Ovary (tissue), 9 donors: ENCODE results near the gene EDAR. TPM values are rescaled to one million over a fixed set of nuclear protein-coding genes. Genes with fewer than 3 reads are reported as not detected.

ENCODE experiments used
- DNase-seq, 5 donors: peaks; one replicate each; pipeline ENCODE4 v3.0.0-alpha.2; 2019 to 2020
- H3K27ac ChIP-seq, 2 donors: fragments of 200-600 bp; one replicate each; pipeline versions ENCODE4 v1.5.1 to v1.8.0; 2019 to 2022
- H3K27me3 ChIP-seq: fragments of 200-600 bp; one replicate; pipeline ENCODE4 v1.8.0; 2022
- H3K36me3 ChIP-seq: fragments of 200-600 bp; sonication (generic); one replicate; pipeline ENCODE4 v1.5.1; 2019
- H3K4me1 ChIP-seq: one replicate; pipeline ENCODE4 v1.8.1; 2013; ENCODE audit warnings: mild to moderate bottlenecking, moderate library complexity; ENCODE audit not compliant: insufficient read depth
- H3K4me3 ChIP-seq: fragments of 200-600 bp; sonication (generic); one replicate; pipeline ENCODE4 v1.5.1; 2017
- H3K9me3 ChIP-seq, 2 donors: fragments of 200-600 bp in 1 of 2; sonication (generic) in 1 of 2; one replicate each; pipeline versions ENCODE4 v1.5.1 to v1.8.1; 2013 to 2019; ENCODE audit warnings: mild to moderate bottlenecking in 1 of 2, moderate library complexity in 1 of 2
- CTCF ChIP-seq, 3 donors: fragments of 450-650 bp in 2 of 3; fragments of 200-600 bp in 1 of 3; IDR thresholded peaks; one replicate each; pipeline versions ENCODE4 v1.5.1 to v1.8.0; 2016 to 2022; ENCODE audit warnings: antibody characterized with exemption in 3 of 3, mild to moderate bottlenecking in 1 of 3
- EP300 ChIP-seq: sonication (generic); formaldehyde crosslinking; IDR thresholded peaks from one replicate; pipeline ENCODE4 v1.6.1; 2017; ENCODE audit warnings: antibody characterized with exemption
- POLR2A ChIP-seq: fragments of 450-650 bp; IDR thresholded peaks from one replicate; pipeline ENCODE4 v1.6.1; 2017; ENCODE audit warnings: antibody characterized with exemption, mild to moderate bottlenecking, moderate library complexity
- WGBS, 3 donors: extraction: QIAGEN DNeasy Blood & Tissue Kit in 1 of 3; methylation state at CpG; one replicate each; pipeline versions ENCODE4 v1.1.5 to v1.1.7; 2013 to 2017; 5-methylcytosine and 5-hydroxymethylcytosine counted together
- intact Hi-C, 4 donors: fragments of 100-400 bp; cut with DNase I; formaldehyde crosslinking; loops; one replicate each; pipeline versions ENCODE4 v1.11.0 to v1.15.1; 2022 to 2023
- polyA plus RNA-seq, 2 donors: library from polyadenylated mRNA; stranded (reverse); fragments of 200-250 nt in 1 of 2; fragments of 350-450 nt in 1 of 2; fragmentation: Illumina TruSeq in 1 of 2; extraction: RNeasy Lipid Tissue Mini Kit (QIAGEN cat#74804) in 1 of 2; gene quantifications; one replicate each; pipeline ENCODE4 v1.2.3, GENCODE V29; 2013 to 2014
- total RNA-seq, 7 donors: library from RNA; depleted of rRNA in 2 of 7; stranded (reverse); fragments of >200 nt in 2 of 7; fragmentation: NEBNext Ultra II Directional in 3 of 7; extraction: Animal tissue kit (Norgen Biotek cat#: 25700) in 3 of 7; gene quantifications; one replicate each; pipeline versions ENCODE4 v1.1.0 to v1.2.4, GENCODE V29; 2016 to 2023
- donor health status: DM: no; HTN: no; CAD: no; lungs with moderate emphysema.
- donor health status: DM: no; HTN: no; CAD: no.
- donor health status: Bipolar disorder and iron deficiency.
- donor health status: DM: yes; HTN: yes; CAD: no.
- donor health status: DM: no; HTN: no; CAD: no.
- donor health status: DM: yes; HTN: yes; CAD: no.

EDAR gene
- total and polyA plus RNA-seq, 9 donors = 0.11 to 0.13 (median 0.11) TPM; not detected in 6

DNA sequence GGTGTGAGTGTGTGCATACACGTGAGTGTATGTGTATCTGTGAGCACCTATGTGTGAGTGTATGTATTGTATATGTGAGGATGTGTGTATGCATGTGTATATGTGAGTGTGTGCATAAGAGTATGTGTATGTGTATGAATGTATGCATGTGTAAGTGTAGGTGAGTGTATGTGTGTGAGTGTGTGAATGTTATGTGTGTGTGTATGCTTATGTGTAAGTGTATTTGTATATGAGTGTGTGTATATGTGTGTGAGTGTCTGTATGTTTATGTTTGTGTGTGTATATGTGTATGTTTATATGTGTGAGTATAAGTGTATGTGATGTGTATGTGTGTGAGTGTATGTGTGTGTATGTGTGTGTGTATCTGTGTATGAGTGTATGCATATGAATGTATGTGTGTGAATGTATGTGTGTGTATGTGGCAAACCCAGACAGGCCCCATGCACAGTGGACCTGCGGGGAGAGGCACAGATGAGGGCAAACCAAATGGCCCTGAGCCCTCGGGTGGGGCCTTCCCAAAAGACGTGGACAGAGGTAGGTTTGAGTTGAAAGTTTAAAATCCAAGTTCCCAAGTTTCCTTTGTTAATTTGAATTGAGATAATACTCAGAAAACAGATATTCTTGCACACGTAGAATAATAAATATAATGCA lies 51.5 kb downstream of the EDAR start:
- Histone ChIP-seq H3K27me3 (no peaks in the 10 kb centered on the region), H3K4me1 (no peaks in the 10 kb centered on the region), H3K27ac (no peak overlapping the region), H3K36me3 (no peaks in the 10 kb centered on the region), H3K9me3 (no peaks in the 10 kb centered on the region), H3K4me3 (no peak overlapping the region)
- TF ChIP-seq EP300 = no peak
- no peak for TF ChIP-seq CTCF (IDR thresholded peaks at IDR 0.05)
- no peak for TF ChIP-seq POLR2A
- intact Hi-C loops = no loop called here
- DNase-seq = no peak
- WGBS, 3 donors = 77 to 79% (median 78%) methylated on average over 5 of the region's 5 CpGs

DNA sequence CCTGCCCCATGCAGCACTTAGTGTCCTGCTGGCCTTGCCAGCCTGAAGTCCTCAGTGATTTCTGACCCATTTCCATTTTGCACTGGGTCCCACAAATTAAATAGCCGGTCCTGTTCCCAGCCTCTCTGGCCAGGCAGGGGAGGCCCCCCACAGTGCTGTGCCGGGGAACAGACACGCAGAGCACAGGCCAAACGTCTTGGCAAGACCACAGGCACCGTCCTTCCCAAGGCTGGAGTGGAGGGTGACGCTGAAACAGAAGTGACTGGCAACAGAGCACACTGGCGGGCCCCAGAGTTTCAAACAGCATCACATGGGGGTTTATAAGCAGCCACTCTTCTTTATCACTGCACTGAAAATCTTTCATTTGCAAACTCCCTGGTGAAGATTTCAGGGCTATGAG lies 52.2 kb downstream of the EDAR start:
- intact Hi-C loops = no loop called here
- WGBS, 3 donors = 57 to 65% (median 59%) methylated on average over 7 of the region's 7 CpGs
- no peak overlapping the region for H3K4me3 ChIP-seq

GRCh38 chr2:108936076-108936864 lies 52.8 kb downstream of the EDAR start:
- Histone ChIP-seq H3K4me1 (no peaks in the 10 kb centered on the region), H3K36me3 (no peaks in the 10 kb centered on the region), H3K9me3 (no peaks in the 10 kb centered on the region), H3K4me3 (no peak overlapping the region), H3K27me3 (no peaks in the 10 kb centered on the region), H3K27ac (no peak overlapping the region)
- DNase-seq = no peak
- no peak for TF ChIP-seq POLR2A
- TF ChIP-seq EP300 = no peak
- no peak for TF ChIP-seq CTCF (IDR thresholded peaks at IDR 0.05)
- 68 to 71% (median 69%) methylated on average over 17 of the region's 17 CpGs for WGBS, 3 donors
- intact Hi-C loops = no loop called here

More for the DNA sequence above, 52.2 kb downstream of the EDAR start:
- H3K4me1 ChIP-seq = no peaks in the 10 kb centered on the region
- H3K36me3 ChIP-seq = no peaks in the 10 kb centered on the region
- H3K27me3 ChIP-seq = no peaks in the 10 kb centered on the region
- no peak for DNase-seq
- H3K9me3 ChIP-seq = no peaks in the 10 kb centered on the region
- no peak overlapping the region for H3K27ac ChIP-seq
- TF ChIP-seq CTCF (IDR thresholded peaks at IDR 0.05) (no peak), EP300 (no peak), POLR2A (no peak)

- H3K4me3 ChIP-seq = no peak overlapping the region
- H3K27me3 ChIP-seq = no peaks in the 10 kb centered on the region
- TF ChIP-seq EP300 (no peak), CTCF (IDR thresholded peaks at IDR 0.05) (no peak), POLR2A (no peak)
- WGBS, 3 donors = 58 to 68% (median 65%) methylated on average over 5 of the region's 5 CpGs
- DNase-seq = no peak
- H3K36me3 ChIP-seq = no peaks in the 10 kb centered on the region
- H3K4me1 ChIP-seq = no peaks in the 10 kb centered on the region
- no peaks in the 10 kb centered on the region for H3K9me3 ChIP-seq
- intact Hi-C loops = no loop called here
- H3K27ac ChIP-seq = no peak overlapping the region
These were observed 53.7 kb downstream of the EDAR start for GRCh38 chr2:108935271-108935741.
